HCT116 (cell line): ENCODE measurements around the gene CCL17. TPM values are rescaled to one million over a fixed set of nuclear protein-coding genes. Genes with fewer than 3 reads are reported as not detected.

Experiments
- ATAC-seq: fragments of 200-7000 bp; cut with Tn5 transposase; 2 replicates; pipeline ENCODE4 v1.9.1; 2020; ENCODE audit warnings: mild to moderate bottlenecking, moderate library complexity
- BruUV-seq: library from RNA; stranded (reverse); fragments of 400-500 nt; replicated peaks from 2 replicates; lab custom pipeline; 2021; lab: Mats Ljungman, UMichigan
- CTCF ChIA-PET: fragments of 300-600 bp; sonication (Branson Sonifier 250); formaldehyde crosslinking; loops from one replicate; lab custom pipeline; 2021; ENCODE audit warnings: antibody characterized with exemption; lab: Charles Lee
- POLR2A ChIA-PET: fragments of 300-600, 350-600 bp; sonication (Branson Sonifier 250); formaldehyde crosslinking; loops from one replicate; lab custom pipeline; 2021; ENCODE audit warnings: antibody characterized with exemption; lab: Charles Lee
- RAD21 ChIA-PET, 2 experiments: fragments of 300-600 bp; sonication (Branson Sonifier 250); formaldehyde crosslinking; loops; one replicate each; lab custom pipeline; 2023; ENCODE audit warnings: low total read pairs in 2 of 2; ENCODE audit not compliant: uncharacterized antibody in 2 of 2, unreplicated experiment in 2 of 2, low non-redundant PET in 1 of 2; lab: Charles Lee
- DNase-seq: peaks from one replicate; pipeline ENCODE4 v3.0.0-alpha.2; 2010; ENCODE audit warnings: low read depth, low spot score
- H2AFZ ChIP-seq: fragments of 200-600 bp; shearing (Covaris generic), sonication (generic); 2 replicates; pipeline ENCODE4 v1.6.1; 2017; ENCODE audit warnings: low read depth, mixed run types, mixed read lengths, antibody characterized with exemption, low read length; ENCODE audit not compliant: poor library complexity, severe bottlenecking
- H3K27ac ChIP-seq: 2 replicates; pipeline ENCODE4 v1.5.1; 2012; ENCODE audit warnings: low read depth, low read length
- H3K27me3 ChIP-seq: fragments of 200-600 bp; sonication (generic); 2 replicates; pipeline ENCODE4 v1.6.1; 2016; ENCODE audit warnings: mixed run types, low read length, mixed read lengths; ENCODE audit not compliant: insufficient read depth
- H3K36me3 ChIP-seq, 2 experiments: fragments of 200-500 bp in 1 of 2; fragments of 200-600 bp in 1 of 2; sonication (Bioruptor generic) in 1 of 2; sonication (generic) in 1 of 2; 2 replicates each; pipeline versions ENCODE4 v1.5.1 to v1.6.1; 2014 to 2016; ENCODE audit warnings: low read length in 2 of 2, inconsistent platforms in 1 of 2, mixed read lengths in 1 of 2, mixed run types in 1 of 2; ENCODE audit not compliant: insufficient read depth in 2 of 2, control insufficient read depth in 1 of 2
- H3K4me1 ChIP-seq, 2 experiments: fragments of 200-600 bp in 1 of 2; sonication (generic) in 1 of 2; 2 replicates each; pipeline versions ENCODE4 v1.5.1 to v1.6.1; 2012 to 2017; ENCODE audit warnings: low read length in 2 of 2, inconsistent platforms in 1 of 2, mild to moderate bottlenecking in 1 of 2, mixed read lengths in 1 of 2, mixed run types in 1 of 2, moderate library complexity in 1 of 2; ENCODE audit not compliant: insufficient read depth in 2 of 2, control insufficient read depth in 1 of 2
- H3K4me2 ChIP-seq: fragments of 200-600 bp; sonication (generic); 2 replicates; pipeline ENCODE4 v1.6.1; 2017; ENCODE audit warnings: mixed run types, low read length, mixed read lengths
- H3K4me3 ChIP-seq, 2 experiments: fragments of 200-600 bp in 1 of 2; sonication (generic) in 1 of 2; replicated peaks in 1 of 2; 2 replicates each; pipeline ENCODE4 v1.5.1; 2011 to 2016; ENCODE audit warnings: low read length in 2 of 2, control low read depth in 1 of 2, low read depth in 1 of 2, mild to moderate bottlenecking in 1 of 2, mixed read lengths in 1 of 2, mixed run types in 1 of 2
- H3K79me2 ChIP-seq: fragments of 200-600 bp; sonication (generic); 2 replicates; pipeline ENCODE4 v1.6.1; 2017; ENCODE audit warnings: mild to moderate bottlenecking, mixed run types, low read length, moderate library complexity, mixed read lengths; ENCODE audit not compliant: insufficient read depth
- H3K9ac ChIP-seq: fragments of 200-600 bp; sonication (generic); 2 replicates; pipeline ENCODE4 v1.6.1; 2016; ENCODE audit warnings: low read length, mixed read lengths
- H3K9me2 ChIP-seq: fragments of 200-600 bp; sonication (generic), shearing (Covaris generic); 2 replicates; pipeline ENCODE4 v1.6.1; 2017; ENCODE audit warnings: mixed run types, mild to moderate bottlenecking, moderate library complexity; ENCODE audit not compliant: insufficient read depth
- H3K9me3 ChIP-seq, 2 experiments: fragments of 200-500 bp in 1 of 2; fragments of 200-600 bp in 1 of 2; sonication (Bioruptor generic) in 1 of 2; sonication (generic) in 1 of 2; 2 replicates each; pipeline ENCODE4 v1.6.1; 2014 to 2017; ENCODE audit warnings: low read length in 2 of 2, mixed read lengths in 2 of 2, inconsistent platforms in 1 of 2, low read depth in 1 of 2, mild to moderate bottlenecking in 1 of 2, mixed run types in 1 of 2, moderate library complexity in 1 of 2; ENCODE audit not compliant: control insufficient read depth in 1 of 2, insufficient read depth in 1 of 2
- H4K20me1 ChIP-seq: fragments of 200-600 bp; sonication (generic), shearing (Covaris generic); 2 replicates; pipeline ENCODE4 v1.6.1; 2017; ENCODE audit warnings: mixed run types, mild to moderate bottlenecking, moderate library complexity; ENCODE audit not compliant: insufficient read depth
- CBX3 ChIP-seq: IDR thresholded peaks from 2 replicates; pipeline ENCODE4 v1.6.1; 2012; ENCODE audit warnings: low read depth
- CEBPB ChIP-seq: IDR thresholded peaks from 2 replicates; pipeline ENCODE4 v1.6.1; 2012; ENCODE audit warnings: low read depth
- CTCF ChIP-seq, 3 experiments: fragments of 200-600 bp in 1 of 3; sonication (generic) in 1 of 3; IDR thresholded peaks in 2 of 3; conservative IDR thresholded peaks in 1 of 3; 2 replicates each; pipeline ENCODE4 v1.5.1; 2012 to 2017; ENCODE audit warnings: low read depth in 2 of 3, low read length in 2 of 3, antibody characterized with exemption in 1 of 3, borderline replicate concordance in 1 of 3, control low read depth in 1 of 3, mild to moderate bottlenecking in 1 of 3, mixed read lengths in 1 of 3, mixed run types in 1 of 3, moderate library complexity in 1 of 3; ENCODE audit not compliant: insufficient read depth in 1 of 3
- EGR1 ChIP-seq: IDR thresholded peaks from 2 replicates; pipeline ENCODE4 v1.6.1; 2012; ENCODE audit warnings: low read depth
- ELF1 ChIP-seq: IDR thresholded peaks from 2 replicates; pipeline ENCODE4 v1.6.1; 2012; ENCODE audit warnings: low read depth, borderline replicate concordance
- FOSL1 ChIP-seq: IDR thresholded peaks from 2 replicates; pipeline ENCODE4 v1.6.1; 2012; ENCODE audit warnings: low read depth
- JUND ChIP-seq: IDR thresholded peaks from 2 replicates; pipeline ENCODE4 v1.6.1; 2012
- MAX ChIP-seq: IDR thresholded peaks from 2 replicates; pipeline ENCODE4 v1.6.1; 2012
- POLR2AphosphoS5 ChIP-seq: IDR thresholded peaks from 2 replicates; pipeline ENCODE4 v1.6.1; 2011; ENCODE audit warnings: mild to moderate bottlenecking, low read depth, low read length, moderate library complexity
- RAD21 ChIP-seq: IDR thresholded peaks from 2 replicates; pipeline ENCODE4 v1.6.1; 2012; ENCODE audit warnings: low read depth, mild to moderate bottlenecking
- SIN3A ChIP-seq: IDR thresholded peaks from 2 replicates; pipeline ENCODE4 v1.6.1; 2012; ENCODE audit warnings: low read depth
- TCF7L2 ChIP-seq: IDR thresholded peaks from 2 replicates; pipeline ENCODE4 v1.7.0; 2011; ENCODE audit warnings: borderline replicate concordance, inconsistent platforms; ENCODE audit not compliant: insufficient read depth, insufficient read length; ENCODE audit errors: extremely low read depth
- YY1 ChIP-seq: IDR thresholded peaks from 2 replicates; pipeline ENCODE4 v1.6.1; 2011; ENCODE audit warnings: low read length, low read depth, moderate library complexity, mild to moderate bottlenecking; ENCODE audit not compliant: insufficient replicate concordance; ENCODE audit errors: extremely low read depth
- ZBTB33 ChIP-seq: IDR thresholded peaks from 2 replicates; pipeline ENCODE4 v1.6.1; 2011; ENCODE audit warnings: mild to moderate bottlenecking, low read length, moderate library complexity; ENCODE audit not compliant: insufficient replicate concordance; ENCODE audit errors: extremely low read depth
- ZNF274 ChIP-seq: fragments of 200-500 bp; sonication (Bioruptor generic); IDR thresholded peaks from 2 replicates; pipeline ENCODE4 v1.6.1; 2014; ENCODE audit warnings: mild to moderate bottlenecking, low read depth, low read length, inconsistent platforms
- intact Hi-C: fragments of 100-400 bp; cut with micrococcal nuclease; formaldehyde crosslinking; loops from 2 replicates; pipeline ENCODE4 v1.10.0; 2022
- total RNA-seq: library from RNA; stranded (reverse); gene quantifications from one replicate; pipeline ENCODE4 v1.2.1, GENCODE V29; 2021; ENCODE audit not compliant: unreplicated experiment

The CCL17 gene
- total RNA-seq, 1 experiment from 2014 or later, result not detected

- TF ChIP-seq ZNF274 (no peak), SIN3A (no peak), YY1 (no peak), CBX3 (no peak), ZBTB33 (no peak)
- DNase-seq, result no peak
- RAD21 ChIA-PET, result no interaction called here
- H3K27ac ChIP-seq, result no peak overlapping the region
- POLR2A ChIA-PET, result no interaction called here
- peaks cover 2 to 33% of the 10 kb centered on the region in 2 experiments; a peak in 3 of 4 replicates for H3K4me1 ChIP-seq
- CTCF ChIA-PET, result no interaction called here
- no peaks in the 10 kb centered on the region for H3K27me3 ChIP-seq
- H4K20me1 ChIP-seq, result no peaks in the 10 kb centered on the region
- H3K9ac ChIP-seq, result no peak overlapping the region
- intact Hi-C loops, result no loop called here
- H3K9me3 ChIP-seq, result no peaks in the 10 kb centered on the region
- H3K4me2 ChIP-seq, result no peak overlapping the region
- H2AFZ ChIP-seq, result no peak overlapping the region
- no peaks in the 10 kb centered on the region for H3K79me2 ChIP-seq
- H3K4me3 ChIP-seq, result no peak overlapping the region
- no TSS peak for BruUV-seq
- no peaks in the 10 kb centered on the region for H3K36me3 ChIP-seq
- no peaks in the 10 kb centered on the region for H3K9me2 ChIP-seq
- no peak for ATAC-seq
Observed at GRCh38 chr16:57379579-57379978, 25.0 kb upstream of the CCL17 start.

GRCh38 chr16:57380671-57381462 is 23.7 kb upstream of the CCL17 start:
- Histone ChIP-seq H3K9ac (no peak overlapping the region), H2AFZ (no peak overlapping the region), H3K4me3 (no peak overlapping the region), H3K9me3 (no peaks in the 10 kb centered on the region), H3K9me2 (no peaks in the 10 kb centered on the region), H3K4me1 (peaks cover 2 to 35% of the 10 kb centered on the region in 2 experiments; a peak in 3 of 4 replicates), H3K4me2 (no peak overlapping the region), H3K36me3 (no peaks in the 10 kb centered on the region), H3K79me2 (no peaks in the 10 kb centered on the region), H3K27ac (no peak overlapping the region), H4K20me1 (no peaks in the 10 kb centered on the region), H3K27me3 (no peaks in the 10 kb centered on the region)
- ChIA-PET POLR2A (no interaction called here), CTCF (no interaction called here), RAD21 (no interaction called here)
- BruUV-seq, result no TSS peak
- no peak for ATAC-seq
- intact Hi-C loops, result no loop called here
- DNase-seq, result no peak
- TF ChIP-seq EGR1, result no peak
- TF ChIP-seq TCF7L2, result no peak
- no peak for TF ChIP-seq CBX3
- TF ChIP-seq YY1, result no peak
- TF ChIP-seq JUND, result no peak
- TF ChIP-seq RAD21, result no peak
- no peak for TF ChIP-seq CTCF (IDR thresholded peaks at IDR 0.05 in 2 of 3, conservative IDR thresholded peaks at IDR 0.05 in 1 of 3; ENCODE audit: borderline replicate concordance in 1 of 3, insufficient read depth in 1 of 3, low read depth in 2 of 3, low read length in 2 of 3)
- TF ChIP-seq CEBPB, result no peak
- TF ChIP-seq POLR2AphosphoS5, result no peak
- no peak for TF ChIP-seq MAX
- no peak for TF ChIP-seq FOSL1
- no peak for TF ChIP-seq ELF1
